GM18909 (cell line): Measurements from ENCODE around the gene RNASE12.

ENCODE experiments used
- ATAC-seq: cut with Tn5 transposase; IDR thresholded peaks from one replicate; pipeline ENCODE4 v1.9.1; 2021; ENCODE audit warnings: mild to moderate bottlenecking; ENCODE audit not compliant: unreplicated experiment, poor library complexity

Gene RNASE12

DNA sequence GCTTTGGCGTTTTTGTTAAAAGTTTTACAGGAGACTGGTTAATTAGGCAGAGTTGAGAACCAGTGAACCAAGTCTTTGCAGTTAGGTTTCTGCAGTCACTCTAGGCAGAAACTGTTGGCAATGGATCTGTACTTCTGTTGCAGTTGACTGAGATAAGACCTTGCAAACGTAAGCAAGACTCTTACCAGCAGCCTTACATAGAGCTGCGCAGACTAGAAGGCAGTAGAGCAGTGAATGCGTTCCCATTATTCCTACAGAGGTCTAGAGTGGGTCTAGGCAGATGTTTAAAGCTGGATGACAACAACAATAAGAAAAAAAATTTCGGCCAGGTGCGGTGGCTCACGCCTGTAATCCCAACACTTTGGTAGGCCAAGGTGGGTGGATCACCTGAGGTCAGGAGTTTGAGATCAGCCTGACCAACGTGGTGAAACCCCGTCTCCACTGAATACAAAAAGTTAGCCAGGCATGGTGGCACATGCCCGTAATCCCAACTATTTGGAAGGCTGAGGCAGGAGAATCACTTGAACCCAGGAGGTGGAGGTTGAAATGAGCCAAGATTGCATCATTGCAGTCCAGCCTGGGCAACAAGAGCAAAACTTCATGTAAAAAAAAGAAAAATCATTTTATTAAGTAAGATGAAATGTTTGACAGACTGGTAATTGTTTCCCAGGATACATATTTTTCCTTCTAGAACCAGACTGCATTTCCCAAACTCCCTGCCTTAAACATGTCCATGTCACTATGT lies 42.6 kb downstream of the RNASE12 start:
- ATAC-seq: no peak

GRCh38 chr14:20546877-20547276 lies 44.3 kb downstream of the RNASE12 start:
- no peak for ATAC-seq
